Measurements from ENCODE around the gene BTN1A1.

The BTN1A1 gene

GRCh38 chr6:26534681-26535465 is 34.8 kb downstream of the BTN1A1 start:
- no peak for TF ChIP-seq CTCF (IDR thresholded peaks at IDR 0.05; ENCODE audit: borderline replicate concordance, insufficient read depth, low read depth, low read length)
- no peak overlapping the region for H3K4me3 ChIP-seq (ENCODE audit: low read depth, low read length)

- peak overlapping the region; percentile 1 for H3K4me3 ChIP-seq (ENCODE audit: low read depth, low read length)
- TF ChIP-seq CTCF (IDR thresholded peaks at IDR 0.05; ENCODE audit: borderline replicate concordance, insufficient read depth, low read depth, low read length) = no peak
These were observed 36.6 kb downstream of the BTN1A1 start for GRCh38 chr6:26536571-26537159.

- TF ChIP-seq CTCF (IDR thresholded peaks at IDR 0.05; ENCODE audit: borderline replicate concordance, insufficient read depth, low read depth, low read length) = no peak
- H3K4me3 ChIP-seq (ENCODE audit: low read depth, low read length) = peak overlapping the region; percentile 41
These were observed 37.2 kb downstream of the BTN1A1 start for GRCh38 chr6:26537160-26537845.

- TF ChIP-seq CTCF (IDR thresholded peaks at IDR 0.05; ENCODE audit: borderline replicate concordance, insufficient read depth, low read depth, low read length) = no peak
- peak within 1 kb of the TSS; percentile 68 for H3K4me3 ChIP-seq (ENCODE audit: low read depth, low read length)
These were observed 37.9 kb downstream of the BTN1A1 start, which contains the start of gene HMGN4 for GRCh38 chr6:26537846-26538571. Gene HMGN4, plus strand, starts transcription at chr6:26538366. Its CDS starts 6,841 bp downstream, at chr6:26545207.

- peak overlapping the region; percentile 68 for H3K4me3 ChIP-seq (ENCODE audit: low read depth, low read length)
These were observed 38.4 kb downstream of the BTN1A1 start for GRCh38 chr6:26538572-26538902.

More at GRCh38 chr6:26538572-26538902, 38.4 kb downstream of the BTN1A1 start:
- TF ChIP-seq CTCF (IDR thresholded peaks at IDR 0.05; ENCODE audit: borderline replicate concordance, insufficient read depth, low read depth, low read length) = no peak

Measured in GM12875 (cell line).